Frontal cortex (tissue), 1 donor: ENCODE results near the gene MOGAT3. TPM values are rescaled to one million over a fixed set of nuclear protein-coding genes. Genes with fewer than 3 reads are reported as not detected.

Source experiments
- small RNA-seq: library from RNA; depleted of rRNA; stranded (forward); fragments of <200 nt; gene quantifications from one replicate; pipeline ENCODE3, GENCODE V24; 2014
- total RNA-seq: library from RNA; depleted of rRNA; stranded (reverse); fragments of >200 nt; gene quantifications from one replicate; pipeline ENCODE4 v1.2.3, GENCODE V29; 2014

The MOGAT3 gene
- total RNA-seq, 1 donor from 2014 or later: not detected

Small RNA genes within 50 kb of the gene (small RNA-seq; reads per million reads assigned to genes)
- gene MIR4653: not detected

Other genes with a start within 250 kb of the MOGAT3 start
- 0.41 TPM for gene MUC12, start 231.5 kb downstream of the MOGAT3 start, total RNA-seq
- gene MUC17, start 181.0 kb downstream of the MOGAT3 start, total RNA-seq: not detected
- 0.82 TPM for gene TRIM56, start 115.6 kb downstream of the MOGAT3 start, total RNA-seq
- under 0.01 TPM for gene SERPINE1, start 73.9 kb downstream of the MOGAT3 start, total RNA-seq
- gene AP1S1, start 46.6 kb downstream of the MOGAT3 start, total RNA-seq: 139 TPM
- 7.7 TPM for gene VGF, start 35.5 kb downstream of the MOGAT3 start, total RNA-seq
- gene NAT16, start 20.7 kb downstream of the MOGAT3 start, total RNA-seq: 0.82 TPM
- 8.2 TPM for gene PLOD3, start 16.5 kb upstream of the MOGAT3 start, total RNA-seq
- 46.1 TPM for gene ZNHIT1, start 17.1 kb upstream of the MOGAT3 start, total RNA-seq
- 2.9 TPM for gene CLDN15, start 36.8 kb upstream of the MOGAT3 start, total RNA-seq
- gene FIS1, start 44.0 kb upstream of the MOGAT3 start, total RNA-seq: 58.7 TPM
- gene IFT22, start 120.8 kb upstream of the MOGAT3 start, total RNA-seq: 33.8 TPM
- 14.3 TPM for gene COL26A1, start 161.8 kb upstream of the MOGAT3 start, total RNA-seq